ENCODE results near the gene DPP7. TPM values are rescaled to one million over a fixed set of nuclear protein-coding genes. Genes with fewer than 3 reads are reported as not detected.

Gene DPP7
- total RNA-seq, 1 experiment from 2014 or later: 291 TPM

DNA sequence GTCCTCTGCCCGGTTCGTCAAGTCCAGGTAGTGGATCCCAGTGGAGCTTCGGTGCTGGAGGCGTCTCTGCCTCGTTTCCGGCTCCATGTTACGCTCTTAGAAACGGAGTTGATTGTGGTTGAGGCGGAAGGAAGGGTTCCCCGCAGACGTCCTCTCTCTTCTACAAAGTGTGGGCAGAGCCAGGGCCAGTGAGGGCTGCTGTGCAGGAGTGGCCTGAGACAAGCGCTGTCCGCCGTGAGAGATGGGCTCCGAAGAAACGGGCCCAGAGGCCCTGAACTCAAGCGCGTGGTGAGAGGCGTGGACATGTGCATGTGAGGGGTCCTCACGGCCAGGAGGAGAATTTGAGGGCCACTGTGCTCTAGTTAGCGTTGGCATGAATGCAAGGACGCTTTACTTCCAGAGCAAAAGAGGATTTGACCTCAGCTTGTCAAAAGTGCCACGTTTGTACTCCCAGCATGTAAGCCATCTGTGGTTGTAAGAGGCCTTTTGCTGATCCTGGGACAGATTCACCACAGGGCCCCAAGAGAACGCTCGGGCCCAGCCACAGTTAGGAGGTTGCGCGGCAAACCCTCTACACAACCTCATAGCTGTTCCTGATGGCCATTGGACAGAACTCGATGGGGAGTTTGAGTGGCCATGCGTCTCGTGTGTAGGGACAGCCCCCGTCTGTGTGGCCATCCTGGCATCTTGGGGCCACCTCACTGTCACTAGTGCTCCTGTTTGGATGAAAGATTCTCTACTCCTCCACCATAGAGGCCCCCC is 17.6 kb downstream of the DPP7 start:
- Histone ChIP-seq H3K27me3 (ENCODE audit: insufficient read depth, low read length) (no peaks in the 10 kb centered on the region), H4K20me1 (ENCODE audit: insufficient read depth) (no peaks in the 10 kb centered on the region), H3K9me3 (ENCODE audit: control insufficient read depth in 1 of 2, insufficient read depth in 1 of 2, low read depth in 1 of 2, low read length in 2 of 2) (peaks cover 0 to 6% of the 10 kb centered on the region in 2 experiments; a peak in 1 of 4 replicates), H2AFZ (ENCODE audit: low read depth, low read length, poor library complexity, severe bottlenecking) (no peak overlapping the region), H3K27ac (ENCODE audit: low read depth, low read length) (no peak overlapping the region), H3K4me3 (replicated peaks in 1 of 2; ENCODE audit: low read depth in 1 of 2, low read length in 2 of 2) (no peak overlapping the region), H3K9me2 (ENCODE audit: insufficient read depth) (no peaks in the 10 kb centered on the region), H3K36me3 (ENCODE audit: control insufficient read depth in 1 of 2, insufficient read depth in 2 of 2, low read length in 2 of 2) (peaks cover 10 to 31% of the 10 kb centered on the region in 2 experiments), H3K9ac (ENCODE audit: low read length) (no peak overlapping the region), H3K79me2 (ENCODE audit: insufficient read depth, low read length) (0 out of 2 replicates have a peak, but pooled peaks cover under 1% of the 10 kb centered on the region), H3K4me1 (ENCODE audit: control insufficient read depth in 1 of 2, insufficient read depth in 2 of 2, low read length in 2 of 2) (no peaks in the 10 kb centered on the region), H3K4me2 (ENCODE audit: low read length) (no peak overlapping the region)
- TF ChIP-seq RAD21 (IDR thresholded peaks at IDR 0.05; ENCODE audit: low read depth): no peak
- TF ChIP-seq, protein P1, sequence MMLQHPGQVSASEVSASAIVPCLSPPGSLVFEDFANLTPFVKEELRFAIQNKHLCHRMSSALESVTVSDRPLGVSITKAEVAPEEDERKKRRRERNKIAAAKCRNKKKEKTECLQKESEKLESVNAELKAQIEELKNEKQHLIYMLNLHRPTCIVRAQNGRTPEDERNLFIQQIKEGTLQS (IDR thresholded peaks at IDR 0.05): no peak
- TF ChIP-seq FOSL1 (IDR thresholded peaks at IDR 0.05; ENCODE audit: low read depth): no peak
- TF ChIP-seq ELF1 (IDR thresholded peaks at IDR 0.05; ENCODE audit: borderline replicate concordance, low read depth): no peak
- TF ChIP-seq EZH2phosphoT487 (IDR thresholded peaks at IDR 0.05; ENCODE audit: borderline replicate concordance): no peak
- ChIA-PET RAD21 (ENCODE audit: low non-redundant PET in 1 of 2, low total read pairs in 2 of 2, uncharacterized antibody in 2 of 2, unreplicated experiment in 2 of 2) (no interaction called here), CTCF (no interaction called here), POLR2A (no interaction called here)
- BruUV-seq (replicated peaks): no TSS peak
- intact Hi-C loops (cut with micrococcal nuclease): no loop called here
- DNase-seq (ENCODE audit: low read depth, low spot score) (no peak), ATAC-seq (no peak)

DNA sequence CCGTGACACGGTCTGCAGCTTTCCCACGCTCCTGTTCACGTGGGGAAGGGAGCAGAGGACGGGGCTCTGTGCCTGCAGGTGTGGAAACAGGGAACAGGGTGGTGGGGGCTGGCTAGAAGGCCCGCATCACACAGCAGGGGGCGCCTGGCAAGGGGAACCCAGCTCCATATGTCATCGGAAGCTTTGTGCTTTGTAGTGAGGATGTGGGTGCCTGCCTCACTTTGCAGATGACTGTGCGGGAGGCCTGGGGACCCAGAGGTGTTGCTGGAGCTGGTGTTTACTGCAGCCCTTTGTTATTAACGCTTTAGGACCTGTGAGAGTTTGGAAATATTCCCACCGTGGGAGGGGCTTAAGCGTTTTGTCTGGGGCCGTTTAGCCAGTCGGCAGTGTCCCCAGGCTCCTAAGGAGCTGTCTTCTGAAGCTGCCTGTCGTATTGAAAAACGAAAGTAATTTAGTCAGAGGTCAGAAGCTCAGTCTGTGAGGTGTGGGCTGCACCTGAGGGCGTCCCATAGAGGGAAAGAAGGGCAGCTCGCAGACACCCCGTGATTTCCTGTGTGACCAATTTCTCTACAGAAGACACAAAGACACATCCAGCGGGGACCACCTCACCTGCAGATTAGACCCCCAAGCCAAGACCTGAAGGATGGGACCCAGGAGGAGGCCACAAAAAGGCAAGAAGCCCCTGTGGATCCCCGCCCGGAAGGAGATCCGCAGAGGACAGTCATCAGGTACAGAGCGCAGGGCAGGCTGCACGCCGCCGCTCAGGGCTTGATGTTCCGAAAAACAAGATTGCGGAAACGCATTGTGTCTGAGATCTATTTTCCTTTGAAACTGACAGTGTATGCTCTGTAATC is 18.6 kb downstream of the DPP7 start:
- Histone ChIP-seq H3K27me3 (ENCODE audit: insufficient read depth, low read length) (no peaks in the 10 kb centered on the region), H3K4me1 (ENCODE audit: control insufficient read depth in 1 of 2, insufficient read depth in 2 of 2, low read length in 2 of 2) (no peaks in the 10 kb centered on the region), H3K4me2 (ENCODE audit: low read length) (no peak overlapping the region), H3K36me3 (ENCODE audit: control insufficient read depth in 1 of 2, insufficient read depth in 2 of 2, low read length in 2 of 2) (peaks cover 7 to 23% of the 10 kb centered on the region in 2 experiments; a peak in 3 of 4 replicates), H3K9me3 (ENCODE audit: control insufficient read depth in 1 of 2, insufficient read depth in 1 of 2, low read depth in 1 of 2, low read length in 2 of 2) (no peaks in the 10 kb centered on the region), H3K9ac (ENCODE audit: low read length) (no peak overlapping the region), H3K27ac (ENCODE audit: low read depth, low read length) (no peak overlapping the region), H4K20me1 (ENCODE audit: insufficient read depth) (no peaks in the 10 kb centered on the region), H3K9me2 (ENCODE audit: insufficient read depth) (no peaks in the 10 kb centered on the region), H2AFZ (ENCODE audit: low read depth, low read length, poor library complexity, severe bottlenecking) (no peak overlapping the region), H3K4me3 (replicated peaks in 1 of 2; ENCODE audit: low read depth in 1 of 2, low read length in 2 of 2) (no peak overlapping the region), H3K79me2 (ENCODE audit: insufficient read depth, low read length) (0 out of 2 replicates have a peak, but pooled peaks cover 3% of the 10 kb centered on the region)
- ChIA-PET POLR2A (no interaction called here), CTCF (no interaction called here), RAD21 (ENCODE audit: low non-redundant PET in 1 of 2, low total read pairs in 2 of 2, uncharacterized antibody in 2 of 2, unreplicated experiment in 2 of 2) (no interaction called here)
- ATAC-seq: peak; percentile 69
- intact Hi-C loops (cut with micrococcal nuclease): no loop called here
- no peak for DNase-seq (ENCODE audit: low read depth, low spot score)
- no TSS peak for BruUV-seq (replicated peaks)
- TF ChIP-seq CEBPB (IDR thresholded peaks at IDR 0.05; ENCODE audit: low read depth) (no peak), POLR2AphosphoS5 (IDR thresholded peaks at IDR 0.05; ENCODE audit: low read depth, low read length) (no peak), ZNF274 (IDR thresholded peaks at IDR 0.05; ENCODE audit: low read depth, low read length) (no peak), SIN3A (IDR thresholded peaks at IDR 0.05; ENCODE audit: low read depth) (no peak), ELF1 (IDR thresholded peaks at IDR 0.05; ENCODE audit: borderline replicate concordance, low read depth) (no peak), POLR2A (IDR thresholded peaks at IDR 0.05; ENCODE audit: borderline replicate concordance, extremely low read depth, insufficient read depth, insufficient read length) (no peak), SP1 (IDR thresholded peaks at IDR 0.05; ENCODE audit: low read depth) (no peak), EZH2phosphoT487 (IDR thresholded peaks at IDR 0.05; ENCODE audit: borderline replicate concordance) (no peak), TCF7L2 (IDR thresholded peaks at IDR 0.05; ENCODE audit: borderline replicate concordance, extremely low read depth, insufficient read depth, insufficient read length) (no peak), JUND (IDR thresholded peaks at IDR 0.05) (no peak), ZFX (IDR thresholded peaks at IDR 0.05) (no peak), SRF (IDR thresholded peaks at IDR 0.05; ENCODE audit: low read depth) (no peak), CBX3 (IDR thresholded peaks at IDR 0.05; ENCODE audit: low read depth) (no peak), YY1 (IDR thresholded peaks at IDR 0.05; ENCODE audit: extremely low read depth, insufficient replicate concordance, low read depth, low read length) (no peak)
- TF ChIP-seq, protein P1 (IDR thresholded peaks at IDR 0.05): no peak
- TF ChIP-seq, protein P2, sequence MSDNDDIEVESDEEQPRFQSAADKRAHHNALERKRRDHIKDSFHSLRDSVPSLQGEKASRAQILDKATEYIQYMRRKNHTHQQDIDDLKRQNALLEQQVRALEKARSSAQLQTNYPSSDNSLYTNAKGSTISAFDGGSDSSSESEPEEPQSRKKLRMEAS (IDR thresholded peaks at IDR 0.05): no peak
